Activated B cell treated with CpG ODN at 0.5 μM for 24 hours (primary cell): Measurements from ENCODE around the gene MINDY3. TPM values are rescaled to one million over a fixed set of nuclear protein-coding genes. Genes with fewer than 3 reads are reported as not detected.
"Not testable (repeated sequence)": the region's sequence is repeated elsewhere in the genome, so short reads cannot be mapped to it uniquely, and the experiment has no call there.

Experiments
- ATAC-seq: fragments of 200-7000 bp; cut with Tn5 transposase; one replicate; pipeline ENCODE4 v1.10.0; 2021; ENCODE audit warnings: low read depth, mild to moderate bottlenecking, moderate library complexity
- CTCF ChIA-PET: fragments of 350-600 bp; sonication (Branson Sonifier 250); formaldehyde crosslinking; loops from one replicate; lab custom pipeline; 2021; ENCODE audit warnings: antibody characterized with exemption; lab: Charles Lee
- POLR2A ChIA-PET: fragments of 350-600 bp; sonication (Branson Sonifier 250); formaldehyde crosslinking; loops from one replicate; lab custom pipeline; 2021; ENCODE audit warnings: antibody characterized with exemption; lab: Charles Lee
- DNase-seq: peaks from one replicate; pipeline ENCODE4 v3.0.0; 2022
- H3K27ac Mint-ChIP-seq: one replicate; pipeline ENCODE4 v1.8.0; 2020; ENCODE audit warnings: mixed read lengths
- H3K27me3 Mint-ChIP-seq: one replicate; pipeline ENCODE4 v1.8.0; 2021; ENCODE audit warnings: mixed read lengths
- H3K36me3 Mint-ChIP-seq: one replicate; pipeline ENCODE4 v1.8.0; 2021; ENCODE audit warnings: low read depth, mixed read lengths
- H3K4me1 Mint-ChIP-seq: one replicate; pipeline ENCODE4 v1.8.0; 2021; ENCODE audit warnings: mixed read lengths
- H3K4me3 Mint-ChIP-seq: one replicate; pipeline ENCODE4 v1.8.0; 2020; ENCODE audit warnings: mild to moderate bottlenecking, mixed read lengths
- H3K9me3 Mint-ChIP-seq: one replicate; pipeline ENCODE4 v1.8.0; 2020; ENCODE audit warnings: mixed read lengths
- intact Hi-C: fragments of 100-400 bp; cut with micrococcal nuclease; formaldehyde crosslinking; loops from one replicate; pipeline ENCODE4 v1.15.1; 2024
- total RNA-seq: library from RNA; stranded (reverse); gene quantifications from 2 replicates; pipeline ENCODE4 v1.2.3, GENCODE V29; 2022
- TF ChIP-seq, protein P1 (sequence below): fragments of 200-600 bp; IDR thresholded peaks from one replicate; pipeline ENCODE4 v1.8.0; 2022; ENCODE audit warnings: antibody characterized with exemption, mild to moderate bottlenecking

Gene MINDY3
- total RNA-seq, 1 donor from 2014 or later: 23.4 TPM

DNA sequence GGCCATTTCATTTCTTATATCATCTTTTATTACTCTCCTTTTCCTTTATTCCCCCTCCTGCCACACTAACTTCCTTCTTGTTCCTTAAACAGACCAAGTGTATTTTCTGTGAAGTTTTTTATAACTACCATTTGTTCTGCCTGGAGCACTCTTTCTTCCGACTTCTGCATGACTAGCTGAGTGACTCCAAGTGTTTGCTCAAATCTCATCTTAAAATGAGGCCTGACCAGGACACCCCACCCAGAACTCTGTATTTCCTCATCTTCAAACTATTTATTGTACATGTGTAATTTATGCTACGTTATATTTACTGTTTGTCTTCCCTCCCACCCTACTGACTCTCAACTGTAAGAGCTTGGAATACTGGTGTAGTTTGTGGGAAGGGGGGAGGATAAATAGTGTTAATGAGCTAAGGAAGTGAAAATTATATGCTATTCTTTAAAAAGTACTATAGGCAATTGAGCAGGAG lies 3.2 kb downstream of the MINDY3 start:
- H3K27ac Mint-ChIP-seq: no peak overlapping the region
- TF ChIP-seq, protein P1, sequence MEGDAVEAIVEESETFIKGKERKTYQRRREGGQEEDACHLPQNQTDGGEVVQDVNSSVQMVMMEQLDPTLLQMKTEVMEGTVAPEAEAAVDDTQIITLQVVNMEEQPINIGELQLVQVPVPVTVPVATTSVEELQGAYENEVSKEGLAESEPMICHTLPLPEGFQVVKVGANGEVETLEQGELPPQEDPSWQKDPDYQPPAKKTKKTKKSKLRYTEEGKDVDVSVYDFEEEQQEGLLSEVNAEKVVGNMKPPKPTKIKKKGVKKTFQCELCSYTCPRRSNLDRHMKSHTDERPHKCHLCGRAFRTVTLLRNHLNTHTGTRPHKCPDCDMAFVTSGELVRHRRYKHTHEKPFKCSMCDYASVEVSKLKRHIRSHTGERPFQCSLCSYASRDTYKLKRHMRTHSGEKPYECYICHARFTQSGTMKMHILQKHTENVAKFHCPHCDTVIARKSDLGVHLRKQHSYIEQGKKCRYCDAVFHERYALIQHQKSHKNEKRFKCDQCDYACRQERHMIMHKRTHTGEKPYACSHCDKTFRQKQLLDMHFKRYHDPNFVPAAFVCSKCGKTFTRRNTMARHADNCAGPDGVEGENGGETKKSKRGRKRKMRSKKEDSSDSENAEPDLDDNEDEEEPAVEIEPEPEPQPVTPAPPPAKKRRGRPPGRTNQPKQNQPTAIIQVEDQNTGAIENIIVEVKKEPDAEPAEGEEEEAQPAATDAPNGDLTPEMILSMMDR: no peak
- H3K4me1 Mint-ChIP-seq: peaks cover 39% of the 10 kb centered on the region
- H3K4me3 Mint-ChIP-seq: no peak overlapping the region
- POLR2A ChIA-PET: interaction anchor here (0.6 kb wide), 1 partner anchor 69 kb away, joined by 3 read pairs; no protein-coding TSS in a partner anchor
- DNase-seq (no peak), ATAC-seq (no peak)
- intact Hi-C loops: no loop called here
- peaks cover under 1% of the 10 kb centered on the region for H3K9me3 Mint-ChIP-seq
- H3K36me3 Mint-ChIP-seq: peaks cover 34% of the 10 kb centered on the region
- CTCF ChIA-PET: interaction anchor here (1.1 kb wide), 1 partner anchor 45 kb away, joined by 3 read pairs; no protein-coding TSS in a partner anchor
- H3K27me3 Mint-ChIP-seq: no peaks in the 10 kb centered on the region

DNA sequence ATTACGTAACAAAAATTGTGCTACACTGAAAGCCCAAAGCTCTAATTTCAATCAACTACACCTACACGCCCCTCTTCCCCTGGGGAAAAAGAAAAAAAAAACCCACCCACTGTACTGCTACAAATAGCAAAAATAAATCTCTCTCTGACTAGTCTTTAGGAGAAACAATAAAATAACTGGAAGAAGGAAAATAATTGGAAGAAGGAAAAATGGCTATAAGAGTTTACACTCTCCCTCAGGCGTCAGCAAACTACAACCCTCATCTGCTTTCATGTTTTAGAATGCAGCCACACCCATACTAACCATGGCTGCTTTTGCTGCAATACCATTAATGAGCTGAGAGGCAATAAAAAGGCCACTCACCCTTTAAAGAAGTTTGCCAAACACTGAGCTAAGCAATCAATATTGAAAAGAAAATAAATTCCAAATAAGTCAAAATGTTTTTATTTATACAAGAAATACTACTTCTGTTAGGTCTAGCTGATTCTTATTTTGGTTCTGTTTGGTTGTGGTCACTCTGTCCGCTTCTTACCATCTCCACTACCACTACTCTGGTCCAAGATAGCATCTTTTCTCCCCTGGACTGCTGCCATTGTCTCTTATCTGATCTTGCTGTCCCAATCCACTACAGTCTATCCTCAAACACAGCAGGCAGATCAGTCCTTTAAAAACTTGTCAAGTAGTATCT lies 3.8 kb downstream of the MINDY3 start:
- TF ChIP-seq, protein P1: no peak
- DNase-seq: no peak
- Mint-ChIP-seq H3K9me3 (peaks cover 6% of the 10 kb centered on the region), H3K4me3 (no peak overlapping the region), H3K27me3 (no peaks in the 10 kb centered on the region), H3K27ac (no peak overlapping the region), H3K4me1 (peaks cover 39% of the 10 kb centered on the region), H3K36me3 (peaks cover 40% of the 10 kb centered on the region)
- ChIA-PET CTCF (interaction anchor here (1.1 kb wide), 1 partner anchor 46 kb away, joined by 3 read pairs; no protein-coding TSS in a partner anchor), POLR2A (no interaction called here)
- no peak for ATAC-seq
- intact Hi-C loops: no loop called here

DNA sequence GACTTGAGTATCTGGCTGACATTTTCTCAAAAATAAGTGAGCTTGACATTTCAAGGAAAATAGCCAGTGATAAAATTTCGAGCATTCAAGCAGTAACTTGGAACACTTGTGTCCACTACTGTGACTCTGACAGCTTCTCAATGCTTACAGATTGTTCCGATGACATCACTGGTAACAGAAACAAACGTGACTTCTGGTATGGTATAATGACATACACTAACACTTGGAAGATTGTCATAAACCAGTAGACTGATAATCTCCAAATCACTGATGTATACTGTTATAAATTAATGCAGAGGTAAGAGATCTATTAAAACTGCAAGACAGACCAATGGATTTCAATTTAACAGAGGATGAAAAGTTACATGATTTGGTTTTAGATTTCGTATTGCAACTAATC lies 6.5 kb downstream of the MINDY3 start:
- H3K27ac Mint-ChIP-seq: no peak overlapping the region
- ATAC-seq (no peak), DNase-seq (no peak)
- H3K27me3 Mint-ChIP-seq: no peaks in the 10 kb centered on the region
- intact Hi-C loops: no loop called here
- CTCF ChIA-PET: no interaction called here
- POLR2A ChIA-PET: no interaction called here
- peaks cover 28% of the 10 kb centered on the region for H3K9me3 Mint-ChIP-seq
- peaks cover 57% of the 10 kb centered on the region for H3K36me3 Mint-ChIP-seq
- TF ChIP-seq, protein P1: no peak
- peaks cover 29% of the 10 kb centered on the region for H3K4me1 Mint-ChIP-seq
- no peak overlapping the region for H3K4me3 Mint-ChIP-seq

DNA sequence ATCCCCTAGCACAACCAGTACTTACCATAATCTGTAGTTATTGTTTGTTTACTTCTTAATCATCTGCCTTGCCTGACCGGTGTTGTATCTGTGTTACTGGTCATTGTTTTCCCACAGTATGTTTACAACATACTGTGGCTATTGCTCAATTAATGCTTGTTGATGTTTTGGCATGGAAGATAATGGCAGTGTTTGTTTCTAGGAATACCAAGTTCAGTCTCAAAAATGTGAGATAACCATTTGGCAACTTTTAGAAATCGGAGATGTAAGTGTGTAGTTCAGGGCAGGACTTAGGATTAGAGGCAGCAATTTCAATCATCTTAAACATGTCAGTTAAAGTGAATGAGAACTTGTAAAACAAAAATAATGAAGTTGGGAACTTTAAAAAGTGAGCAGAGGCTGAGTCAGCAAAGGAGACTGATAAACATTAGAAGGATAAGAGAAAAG lies 8.2 kb downstream of the MINDY3 start:
- H3K4me1 Mint-ChIP-seq: peaks cover 16% of the 10 kb centered on the region

DNA sequence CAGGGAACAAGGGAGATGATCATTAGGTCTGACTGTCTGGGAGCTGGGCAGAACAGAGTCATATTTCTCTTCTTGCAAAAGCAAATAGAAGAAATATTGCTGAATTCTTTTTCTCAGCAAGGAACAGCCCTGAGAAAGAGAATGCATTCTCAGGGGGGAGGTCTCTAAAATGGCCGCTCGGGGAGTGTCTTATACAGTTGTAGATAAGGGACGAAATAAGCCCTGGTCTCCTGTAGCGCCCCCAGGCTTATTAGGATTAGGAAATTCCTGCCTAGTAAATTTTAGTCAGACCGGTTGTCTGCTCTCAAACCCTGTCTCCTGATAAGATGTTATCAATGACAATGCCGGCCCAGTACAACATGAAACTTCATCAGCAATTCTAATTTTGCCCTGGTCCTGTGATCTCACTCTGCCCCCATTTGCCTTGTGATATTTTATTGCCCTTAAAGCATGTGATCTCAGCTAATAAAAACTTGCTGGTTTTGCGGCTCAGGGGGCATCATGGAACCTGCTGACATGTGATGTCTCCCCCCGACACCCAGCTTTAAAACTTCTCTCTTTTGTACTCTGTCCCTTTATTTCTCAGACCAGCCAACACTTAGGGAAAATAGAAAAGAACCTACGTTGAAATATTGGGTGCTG lies 9.8 kb downstream of the MINDY3 start:
- H3K27ac Mint-ChIP-seq, DNase-seq, ATAC-seq, H3K27me3 Mint-ChIP-seq, CTCF ChIA-PET, POLR2A ChIA-PET, H3K4me3 Mint-ChIP-seq, H3K4me1 Mint-ChIP-seq, intact Hi-C loops: not testable (repeated sequence)
- Mint-ChIP-seq H3K9me3 (peaks cover 28% of the 10 kb centered on the region), H3K36me3 (peaks cover 63% of the 10 kb centered on the region)

More for the DNA sequence above, 8.2 kb downstream of the MINDY3 start:
- TF ChIP-seq, protein P1: no peak
- peaks cover 63% of the 10 kb centered on the region for H3K36me3 Mint-ChIP-seq
- ATAC-seq (no peak), DNase-seq (no peak)
- ChIA-PET CTCF (no interaction called here), POLR2A (no interaction called here)
- H3K9me3 Mint-ChIP-seq: peaks cover 28% of the 10 kb centered on the region
- H3K27me3 Mint-ChIP-seq: no peaks in the 10 kb centered on the region
- H3K4me3 Mint-ChIP-seq: no peak overlapping the region
- H3K27ac Mint-ChIP-seq: no peak overlapping the region
- intact Hi-C loops: no loop called here
